SK-N-MC (cell line): ENCODE measurements around the gene TAS2R8.

ENCODE experiments used
- DNase-seq: peaks from one replicate; pipeline ENCODE4 v3.0.0-alpha.2; 2011; ENCODE audit warnings: low read depth, low spot score
- H3K27ac ChIP-seq: fragments of 200-600 bp; sonication (generic); 2 replicates; pipeline ENCODE4 v1.5.1; 2016; ENCODE audit warnings: mixed run types
- H3K36me3 ChIP-seq: fragments of 200-600 bp; sonication (generic); 2 replicates; pipeline ENCODE4 v1.6.1; 2017; ENCODE audit warnings: antibody characterized with exemption, low read length, mixed read lengths; ENCODE audit not compliant: insufficient read depth
- H3K4me3 ChIP-seq: fragments of 200-600 bp; sonication (generic); 2 replicates; pipeline ENCODE4 v1.5.1; 2016
- H3K9ac ChIP-seq: fragments of 200-600 bp; sonication (generic); 2 replicates; pipeline ENCODE4 v1.8.0; 2017; ENCODE audit warnings: mixed run types, mixed read lengths; ENCODE audit not compliant: insufficient read length
- H3K9me3 ChIP-seq: fragments of 200-600 bp; sonication (generic); 2 replicates; pipeline ENCODE4 v1.6.1; 2017; ENCODE audit warnings: low read depth, mild to moderate bottlenecking, antibody characterized with exemption, low read length, moderate library complexity, mixed read lengths
- EZH2 ChIP-seq: fragments of 200-600 bp; sonication (generic); IDR thresholded peaks from one replicate; pipeline ENCODE4 v1.6.1; 2017; ENCODE audit warnings: antibody characterized with exemption
- FOXP2 ChIP-seq: optimal IDR thresholded peaks from 2 replicates; pipeline ENCODE3; 2011; ENCODE audit warnings: mild to moderate bottlenecking, moderate library complexity; ENCODE audit not compliant: insufficient read depth; ENCODE audit errors: extremely low read length, control extremely low read depth
- POLR2AphosphoS5 ChIP-seq: IDR thresholded peaks from 2 replicates; pipeline ENCODE4 v1.6.1; 2012; ENCODE audit warnings: mild to moderate bottlenecking, low read depth, low read length, borderline replicate concordance

Gene TAS2R8

DNA sequence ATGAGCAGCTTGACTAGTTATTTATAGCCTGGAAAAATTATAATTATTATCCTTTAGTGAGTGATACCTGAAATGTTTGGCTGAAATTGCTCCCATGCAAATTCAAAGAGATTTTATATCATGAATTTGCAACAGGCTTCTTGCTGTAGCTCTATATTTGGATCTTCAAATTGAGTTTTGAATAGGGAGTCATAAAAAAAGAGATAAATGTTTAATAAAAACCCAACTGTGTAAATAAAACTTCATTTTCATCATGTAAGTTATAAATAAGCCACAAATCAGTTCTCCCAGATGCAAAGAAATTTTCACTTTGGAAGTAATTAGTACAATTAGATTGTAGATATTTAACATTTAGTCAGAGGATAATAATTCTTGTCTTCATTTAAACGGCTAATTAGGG, at the start of gene TAS2R8:
TSS of gene TAS2R8 (minus strand) at position 101 of the 400 bp plus-strand sequence. CDS start 306 bp downstream, outside the sequence.
- H3K9ac ChIP-seq, result no peak within 1 kb of the TSS
- no peaks in the 10 kb centered on the region for H3K9me3 ChIP-seq
- no peak for DNase-seq
- no peak for TF ChIP-seq EZH2
- TF ChIP-seq FOXP2, result no peak
- no peak for TF ChIP-seq POLR2AphosphoS5
- no peaks in the 10 kb centered on the region for H3K36me3 ChIP-seq
- no peak within 1 kb of the TSS for H3K27ac ChIP-seq
- no peak within 1 kb of the TSS for H3K4me3 ChIP-seq

GRCh38 chr12:10855807-10856206, 48.7 kb upstream of the TAS2R8 start:
- Histone ChIP-seq H3K27ac (no peak overlapping the region), H3K36me3 (peaks cover 5% of the 10 kb centered on the region; the same call in 1 of the 2 replicates), H3K9ac (no peak overlapping the region), H3K9me3 (no peaks in the 10 kb centered on the region), H3K4me3 (no peak overlapping the region)
- TF ChIP-seq POLR2AphosphoS5 (no peak), FOXP2 (no peak), EZH2 (no peak)
- no peak for DNase-seq

- Histone ChIP-seq H3K9me3 (no peaks in the 10 kb centered on the region), H3K9ac (no peak overlapping the region), H3K4me3 (no peak overlapping the region), H3K36me3 (peaks cover 1% of the 10 kb centered on the region; the same call in 1 of the 2 replicates), H3K27ac (no peak overlapping the region)
- no peak for TF ChIP-seq FOXP2
- no peak for TF ChIP-seq POLR2AphosphoS5
- no peak for TF ChIP-seq EZH2
- DNase-seq, result no peak
These were observed 46.7 kb upstream of the TAS2R8 start for GRCh38 chr12:10853776-10854175.

DNA sequence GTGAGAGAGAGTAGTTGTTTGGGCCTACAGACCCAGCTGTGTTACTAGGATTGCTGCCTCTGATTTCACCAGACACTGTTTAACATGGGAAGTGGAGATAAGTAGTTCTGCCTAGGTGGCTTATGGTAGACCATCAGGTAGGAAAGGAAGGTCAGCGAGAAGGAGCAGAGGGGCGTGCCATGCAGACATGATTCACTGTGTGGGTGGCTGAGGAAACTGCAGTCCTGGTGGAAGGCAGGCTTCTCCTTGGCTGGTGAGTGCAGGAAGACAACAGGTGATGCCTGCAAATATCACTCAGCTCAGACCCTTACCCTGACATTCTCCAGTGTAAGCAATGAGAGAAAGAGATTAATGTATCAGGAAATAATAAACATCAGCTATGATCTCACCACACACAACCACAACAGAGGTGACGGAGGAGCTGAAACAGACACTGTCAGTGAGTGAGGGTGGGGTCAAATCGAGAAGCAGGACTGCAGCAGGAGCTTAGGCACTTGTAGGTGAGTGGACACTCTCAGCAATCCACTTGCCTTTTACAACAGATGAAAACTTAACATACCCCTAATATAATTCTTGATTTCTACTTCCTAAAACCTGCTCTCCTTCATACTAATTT, 44.3 kb upstream of the TAS2R8 start:
- no peaks in the 10 kb centered on the region for H3K36me3 ChIP-seq
- no peak overlapping the region for H3K4me3 ChIP-seq
- TF ChIP-seq FOXP2 (no peak), POLR2AphosphoS5 (no peak)
- H3K27ac ChIP-seq, result no peak overlapping the region
- no peaks in the 10 kb centered on the region for H3K9me3 ChIP-seq
- no peak overlapping the region for H3K9ac ChIP-seq
- no peak for DNase-seq

DNA sequence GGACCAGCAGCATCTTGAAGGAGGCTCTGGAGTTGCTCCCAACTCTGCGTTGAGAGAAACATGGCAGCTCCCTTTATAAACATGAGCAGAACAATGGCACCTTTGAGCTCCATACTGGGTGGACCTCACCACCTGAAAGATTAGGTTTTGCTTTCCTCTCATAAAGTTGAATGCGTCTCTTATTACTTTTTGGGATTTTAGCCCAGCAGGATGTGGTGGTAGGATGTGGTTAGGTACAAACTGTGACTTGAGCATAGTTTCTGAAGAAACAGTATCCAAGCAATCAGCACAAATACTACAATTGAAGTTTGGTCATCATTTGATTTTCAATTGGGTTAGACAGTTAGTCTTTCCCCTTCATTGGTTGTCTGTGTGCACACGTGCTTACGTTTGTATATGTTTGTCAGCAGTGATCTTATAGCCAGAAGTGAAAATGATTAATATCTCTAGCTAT, 42.4 kb upstream of the TAS2R8 start, which contains the start of gene PRR4:
TSS of gene PRR4 (minus strand) at position 51 of the 454 bp plus-strand sequence. CDS start at position 13, 38 bp downstream.
- Histone ChIP-seq H3K4me3 (no peak within 1 kb of the TSS), H3K9me3 (no peaks in the 10 kb centered on the region), H3K36me3 (no peaks in the 10 kb centered on the region), H3K27ac (no peak within 1 kb of the TSS), H3K9ac (no peak within 1 kb of the TSS)
- TF ChIP-seq POLR2AphosphoS5 (no peak), FOXP2 (no peak), EZH2 (no peak)
- DNase-seq, result no peak

- no peaks in the 10 kb centered on the region for H3K9me3 ChIP-seq
- H3K9ac ChIP-seq, result no peak overlapping the region
- no peak for TF ChIP-seq POLR2AphosphoS5
- no peak for TF ChIP-seq FOXP2
- no peak for TF ChIP-seq EZH2
- H3K36me3 ChIP-seq, result no peaks in the 10 kb centered on the region
- no peak for DNase-seq
- no peak overlapping the region for H3K4me3 ChIP-seq
- H3K27ac ChIP-seq, result no peak overlapping the region
These were observed 40.7 kb upstream of the TAS2R8 start for GRCh38 chr12:10847744-10848143.

GRCh38 chr12:10842862-10843261, 35.8 kb upstream of the TAS2R8 start:
- H3K4me3 ChIP-seq, result no peak overlapping the region
- no peaks in the 10 kb centered on the region for H3K36me3 ChIP-seq
- DNase-seq, result no peak
- TF ChIP-seq EZH2 (no peak), POLR2AphosphoS5 (no peak)
- no peak overlapping the region for H3K27ac ChIP-seq
- H3K9ac ChIP-seq, result no peak overlapping the region
- no peaks in the 10 kb centered on the region for H3K9me3 ChIP-seq

DNA sequence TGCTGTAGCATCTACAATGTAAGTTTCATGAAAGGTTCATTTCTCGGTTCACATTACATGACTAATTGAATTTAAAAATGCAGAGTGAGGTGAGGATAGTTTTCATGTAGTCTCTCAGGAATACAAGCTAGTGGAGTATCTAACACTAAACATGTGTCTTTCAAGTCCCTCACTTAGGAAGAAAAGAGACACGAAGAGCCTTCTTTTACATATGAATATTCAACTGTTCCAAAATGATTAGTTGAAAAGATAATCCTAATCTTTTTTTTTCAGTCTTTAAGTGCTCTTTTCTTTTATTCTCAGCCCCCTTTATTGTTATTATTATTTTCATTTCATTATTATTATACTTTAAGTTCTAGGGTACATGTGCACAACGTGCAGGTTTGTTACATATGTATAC, 31.4 kb upstream of the TAS2R8 start:
- no peak for DNase-seq
- H3K9ac ChIP-seq, result no peak overlapping the region
- H3K36me3 ChIP-seq, result no peaks in the 10 kb centered on the region
- TF ChIP-seq FOXP2 (no peak), EZH2 (no peak), POLR2AphosphoS5 (no peak)
- H3K9me3 ChIP-seq, result no peaks in the 10 kb centered on the region
- H3K27ac ChIP-seq, result no peak overlapping the region
- no peak overlapping the region for H3K4me3 ChIP-seq

DNA sequence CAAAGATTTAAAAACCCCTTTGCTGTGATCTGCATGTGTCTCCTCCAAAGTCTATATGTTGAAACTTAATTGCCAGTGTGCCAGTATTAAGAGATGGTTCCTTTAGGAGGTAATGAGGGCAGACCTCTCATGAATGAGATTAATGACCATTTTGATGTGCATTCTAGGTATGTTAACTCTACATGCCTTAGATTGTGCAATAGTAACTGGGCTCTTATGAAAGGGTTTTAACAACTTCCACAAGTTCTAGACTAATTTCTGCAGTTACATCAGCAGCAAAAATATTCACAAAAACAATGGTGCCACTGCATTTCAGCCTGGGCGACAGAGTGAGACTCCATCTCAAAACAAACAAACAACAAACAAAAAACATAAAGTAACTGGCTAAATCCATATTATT, 22.9 kb upstream of the TAS2R8 start:
- DNase-seq, result no peak
- TF ChIP-seq FOXP2 (no peak), POLR2AphosphoS5 (no peak), EZH2 (no peak)
- no peaks in the 10 kb centered on the region for H3K9me3 ChIP-seq
- no peak overlapping the region for H3K27ac ChIP-seq
- no peak overlapping the region for H3K4me3 ChIP-seq
- no peaks in the 10 kb centered on the region for H3K36me3 ChIP-seq
- no peak overlapping the region for H3K9ac ChIP-seq
